H1 (cell line): ENCODE results near the gene SPOP. TPM values are rescaled to one million over a fixed set of nuclear protein-coding genes. Genes with fewer than 3 reads are reported as not detected.

Source experiments
- CHD1 ChIP-seq: IDR thresholded peaks from 2 replicates; pipeline ENCODE4 v1.6.1; 2012; ENCODE audit warnings: low read depth, low read length, improper control_type of control experiment
- EGR1 ChIP-seq: IDR thresholded peaks from 2 replicates; pipeline ENCODE4 v1.6.1; 2011; ENCODE audit warnings: low read depth, low read length, borderline replicate concordance
- polyA plus RNA-seq, 7 experiments: library from polyadenylated mRNA; depleted of rRNA in 3 of 7; stranded (reverse) in 5 of 7; unstranded in 2 of 7; fragments of >200 nt in 5 of 7; fragments of 200-250 nt in 2 of 7; gene quantifications; 1 replicate in 5 of 7; 2 replicates in 1 of 7; 4 replicates in 1 of 7; pipeline versions ENCODE4 v1.2.1 to v1.2.3, GENCODE V29; 2011 to 2013; ENCODE audit warnings: missing spikeins in 2 of 7, mixed read lengths in 2 of 7
- total RNA-seq: library from RNA; stranded (reverse); fragmentation: NEBNext Ultra II Directional; extraction: Animal tissue kit (Norgen Biotek cat#: 25700); gene quantifications from 2 replicates; pipeline ENCODE4 v1.2.1, GENCODE V29; 2021

SPOP gene
- total and polyA plus RNA-seq, 2 of the 8 experiments (the other 6 are each of a cell fraction or from before 2014, with no cell fraction given) = 13.3 to 25.6 TPM

DNA sequence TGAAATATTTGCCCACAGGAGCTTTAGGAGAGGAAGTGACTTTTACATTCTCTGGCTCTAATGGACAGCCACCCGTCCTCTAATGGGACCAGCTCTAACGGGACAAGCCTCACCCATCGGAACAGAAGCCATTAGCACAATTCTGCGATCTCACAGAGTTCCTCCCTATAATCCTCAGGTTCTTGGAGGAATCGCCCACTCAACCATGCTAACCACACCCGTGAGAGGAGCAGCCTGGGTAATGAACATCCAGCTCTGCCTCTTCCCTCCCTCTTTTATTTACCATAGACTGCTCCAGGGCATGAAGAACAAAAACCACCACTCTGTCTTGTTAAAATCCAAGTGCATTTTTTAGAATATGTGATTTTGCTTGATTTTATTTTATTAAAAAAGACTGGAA lies 23.1 kb upstream of the SPOP start (continued):
- no peak for TF ChIP-seq EGR1
- no peak for TF ChIP-seq CHD1
